ENCODE data around the gene CAB39L. TPM values are rescaled to one million over a fixed set of nuclear protein-coding genes. Genes with fewer than 3 reads are reported as not detected.
A peak's percentile ranks its signal among the peaks of the same experiment; 100 is the strongest.

The CAB39L gene
- total and polyA plus RNA-seq, 2 of the 4 experiments (the other 2 are of a cell fraction) = 8.5 to 16.7 TPM

DNA sequence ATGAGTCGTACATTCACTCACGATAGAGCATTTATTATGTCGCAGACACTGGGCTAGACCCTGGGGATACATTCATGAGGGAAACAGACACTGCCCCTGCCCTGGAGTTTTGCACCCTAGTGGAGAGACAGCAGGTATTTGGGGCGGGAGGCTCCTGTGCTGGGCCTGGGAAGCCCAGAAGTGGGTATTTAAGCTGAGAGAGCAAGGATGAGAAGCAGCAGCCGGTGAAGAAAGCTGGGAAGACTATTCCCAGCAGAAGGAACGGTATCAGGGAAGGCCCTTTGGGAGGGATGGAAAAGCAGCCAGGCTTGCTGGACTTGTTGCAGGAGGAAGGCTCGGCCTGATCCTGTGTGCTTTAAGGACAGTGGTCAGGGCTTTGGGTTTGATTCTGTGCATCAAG is 141.6 kb downstream of the CAB39L start:
- Histone ChIP-seq H3K9me1 (ENCODE audit: insufficient read depth, low read length) (peaks cover 10% of the 10 kb centered on the region; the same call in 1 of the 2 replicates), H4K20me1 (ENCODE audit: insufficient read depth, low read length) (no peaks in the 10 kb centered on the region), H2AFZ (replicated peaks; ENCODE audit: low read length, poor library complexity) (no peak overlapping the region), H3K9me3 (ENCODE audit: control insufficient read depth, insufficient read depth, low read length) (no peaks in the 10 kb centered on the region), H3K4ac (ENCODE audit: low read depth, low read length) (peak overlapping the region; percentile 90), H3K4me2 (ENCODE audit: low read depth, low read length) (no peak overlapping the region), H4K91ac (ENCODE audit: insufficient read depth, low read depth, low read length) (peak overlapping the region; percentile 90), H3K4me1 (ENCODE audit: control insufficient read depth, insufficient read depth, low read length) (peaks cover 3% of the 10 kb centered on the region; the same call in 1 of the 2 replicates), H2BK15ac (ENCODE audit: low read depth, low read length) (peak overlapping the region; percentile 0; the same call in 2 of the 3 replicates), H3K27ac (ENCODE audit: insufficient read depth, low read length) (no peak overlapping the region), H3K18ac (ENCODE audit: low read depth, low read length) (no peak overlapping the region), H3K4me3 (ENCODE audit: insufficient read depth, low read depth, low read length) (no peak overlapping the region), H2BK120ac (ENCODE audit: low read depth, low read length) (peak overlapping the region; percentile 91), H3K79me1 (ENCODE audit: low read depth in 1 of 2, low read length in 2 of 2) (no peaks in the 10 kb centered on the region), H2AK5ac (ENCODE audit: low read depth, low read length) (peak overlapping the region; percentile 86; the same call in 1 of the 2 replicates), H2BK5ac (ENCODE audit: low read depth, low read length, poor library complexity, severe bottlenecking) (no peak overlapping the region), H2AK9ac (replicated peaks; ENCODE audit: low read depth, low read length, poor library complexity) (peak overlapping the region; percentile 80), H4K8ac (ENCODE audit: low read depth in 2 of 2, low read length in 2 of 2) (peak overlapping the region; percentile 45 to 61; a peak in 2 of 4 replicates), H4K5ac (ENCODE audit: low read depth, low read length) (no peak overlapping the region; the same call in 1 of the 2 replicates), H3K14ac (replicated peaks; ENCODE audit: low read depth, low read length) (0 out of 2 replicates have a peak overlapping the region, but pooled peaks have one; percentile 25), H3K27me3 (ENCODE audit: control insufficient read depth, insufficient read depth, low read length) (no peaks in the 10 kb centered on the region), H3K9ac (ENCODE audit: low read depth, low read length) (no peak overlapping the region), H3K56ac (ENCODE audit: extremely low read depth, insufficient read depth, low read length) (no peak overlapping the region), H2BK20ac (ENCODE audit: low read depth, low read length) (peak overlapping the region; percentile 11; the same call in 1 of the 2 replicates), H3K23ac (ENCODE audit: low read depth, low read length) (no peak overlapping the region), H3K36me3 (ENCODE audit: control insufficient read depth, insufficient read depth, low read length) (no peaks in the 10 kb centered on the region)
- ChIA-PET POLR2A (ENCODE audit: unreplicated experiment) (no interaction called here), CTCF (interaction anchor here (0.9 kb wide), 1 partner anchor 135 kb away, joined by 3 read pairs; no protein-coding TSS in a partner anchor)
- dilution Hi-C loops (cut with HindIII; ENCODE audit: low sequenced_read_pairs, unreplicated experiment) = no loop called here
- no TSS peak for BruUV-seq (replicated peaks)
- ATAC-seq (ENCODE audit: low read depth) (no peak), DNase-seq (no peak)
- intact Hi-C loops (cut with micrococcal nuclease) = no loop called here
- no peak for TF ChIP-seq NFE2L2 (IDR thresholded peaks at IDR 0.05; ENCODE audit: low read depth, low read length)
- no peak for TF ChIP-seq MXI1 (IDR thresholded peaks at IDR 0.05; ENCODE audit: borderline replicate concordance, low read depth, low read length)
- TF ChIP-seq BHLHE40 (IDR thresholded peaks at IDR 0.05; ENCODE audit: low read depth, low read length) = no peak
- TF ChIP-seq FOS (IDR thresholded peaks at IDR 0.05; ENCODE audit: low read depth, low read length) = no peak
- no peak for TF ChIP-seq RFX5 (IDR thresholded peaks at IDR 0.05; ENCODE audit: low read depth, low read length)
- no peak for TF ChIP-seq CEBPB (IDR thresholded peaks at IDR 0.05; ENCODE audit: low read depth, low read length)
- no peak for TF ChIP-seq SMC3 (IDR thresholded peaks at IDR 0.05; ENCODE audit: low read depth, low read length)
- no peak for TF ChIP-seq MAFK (IDR thresholded peaks at IDR 0.05; ENCODE audit: low read depth, low read length)
- TF ChIP-seq RCOR1 (IDR thresholded peaks at IDR 0.05; ENCODE audit: insufficient replicate concordance, low read length) = no peak
- no peak for TF ChIP-seq MAZ (IDR thresholded peaks at IDR 0.05; ENCODE audit: borderline replicate concordance, low read depth, low read length)
- TF ChIP-seq, protein P1, sequence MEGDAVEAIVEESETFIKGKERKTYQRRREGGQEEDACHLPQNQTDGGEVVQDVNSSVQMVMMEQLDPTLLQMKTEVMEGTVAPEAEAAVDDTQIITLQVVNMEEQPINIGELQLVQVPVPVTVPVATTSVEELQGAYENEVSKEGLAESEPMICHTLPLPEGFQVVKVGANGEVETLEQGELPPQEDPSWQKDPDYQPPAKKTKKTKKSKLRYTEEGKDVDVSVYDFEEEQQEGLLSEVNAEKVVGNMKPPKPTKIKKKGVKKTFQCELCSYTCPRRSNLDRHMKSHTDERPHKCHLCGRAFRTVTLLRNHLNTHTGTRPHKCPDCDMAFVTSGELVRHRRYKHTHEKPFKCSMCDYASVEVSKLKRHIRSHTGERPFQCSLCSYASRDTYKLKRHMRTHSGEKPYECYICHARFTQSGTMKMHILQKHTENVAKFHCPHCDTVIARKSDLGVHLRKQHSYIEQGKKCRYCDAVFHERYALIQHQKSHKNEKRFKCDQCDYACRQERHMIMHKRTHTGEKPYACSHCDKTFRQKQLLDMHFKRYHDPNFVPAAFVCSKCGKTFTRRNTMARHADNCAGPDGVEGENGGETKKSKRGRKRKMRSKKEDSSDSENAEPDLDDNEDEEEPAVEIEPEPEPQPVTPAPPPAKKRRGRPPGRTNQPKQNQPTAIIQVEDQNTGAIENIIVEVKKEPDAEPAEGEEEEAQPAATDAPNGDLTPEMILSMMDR (conservative IDR thresholded peaks at IDR 0.05; ENCODE audit: low read depth, low read length) = no peak
- TF ChIP-seq RAD21 (IDR thresholded peaks at IDR 0.05; ENCODE audit: low read length) = no peak
- TF ChIP-seq POLR2A (IDR thresholded peaks at IDR 0.05; ENCODE audit: low read depth, low read length) = no peak
- TF ChIP-seq, protein P2, sequence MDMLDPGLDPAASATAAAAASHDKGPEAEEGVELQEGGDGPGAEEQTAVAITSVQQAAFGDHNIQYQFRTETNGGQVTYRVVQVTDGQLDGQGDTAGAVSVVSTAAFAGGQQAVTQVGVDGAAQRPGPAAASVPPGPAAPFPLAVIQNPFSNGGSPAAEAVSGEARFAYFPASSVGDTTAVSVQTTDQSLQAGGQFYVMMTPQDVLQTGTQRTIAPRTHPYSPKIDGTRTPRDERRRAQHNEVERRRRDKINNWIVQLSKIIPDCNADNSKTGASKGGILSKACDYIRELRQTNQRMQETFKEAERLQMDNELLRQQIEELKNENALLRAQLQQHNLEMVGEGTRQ (IDR thresholded peaks at IDR 0.05; ENCODE audit: low read depth, low read length) = no peak
- TF ChIP-seq, protein P3, sequence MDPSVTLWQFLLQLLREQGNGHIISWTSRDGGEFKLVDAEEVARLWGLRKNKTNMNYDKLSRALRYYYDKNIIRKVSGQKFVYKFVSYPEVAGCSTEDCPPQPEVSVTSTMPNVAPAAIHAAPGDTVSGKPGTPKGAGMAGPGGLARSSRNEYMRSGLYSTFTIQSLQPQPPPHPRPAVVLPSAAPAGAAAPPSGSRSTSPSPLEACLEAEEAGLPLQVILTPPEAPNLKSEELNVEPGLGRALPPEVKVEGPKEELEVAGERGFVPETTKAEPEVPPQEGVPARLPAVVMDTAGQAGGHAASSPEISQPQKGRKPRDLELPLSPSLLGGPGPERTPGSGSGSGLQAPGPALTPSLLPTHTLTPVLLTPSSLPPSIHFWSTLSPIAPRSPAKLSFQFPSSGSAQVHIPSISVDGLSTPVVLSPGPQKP (IDR thresholded peaks at IDR 0.05; ENCODE audit: borderline replicate concordance, low read depth, low read length) = no peak
- TF ChIP-seq CHD1 (IDR thresholded peaks at IDR 0.05; ENCODE audit: low read depth, low read length) = no peak
- in situ Hi-C loops (cut with MboI; ENCODE audit: low sequenced_read_pairs) = no loop called here
- 87% methylated on average over 6 of the region's 7 CpGs; no CpG with 5 or more reads in 1 of the 2 experiments for WGBS, 2 experiments (ENCODE audit: extremely low coverage in 2 of 2, insufficient read length in 1 of 2)
